NCI-H2227 (cell line): ENCODE measurements around the gene SHISA9.
"Not testable (repeated sequence)": the region's sequence is repeated elsewhere in the genome, so short reads cannot be mapped to it uniquely, and the experiment has no call there.

Experiments
- DNase-seq: peaks from one replicate; lab custom pipeline; 2025; ENCODE audit not compliant: unreplicated experiment; lab: John Stamatoyannopoulos, UW

SHISA9 gene

DNA sequence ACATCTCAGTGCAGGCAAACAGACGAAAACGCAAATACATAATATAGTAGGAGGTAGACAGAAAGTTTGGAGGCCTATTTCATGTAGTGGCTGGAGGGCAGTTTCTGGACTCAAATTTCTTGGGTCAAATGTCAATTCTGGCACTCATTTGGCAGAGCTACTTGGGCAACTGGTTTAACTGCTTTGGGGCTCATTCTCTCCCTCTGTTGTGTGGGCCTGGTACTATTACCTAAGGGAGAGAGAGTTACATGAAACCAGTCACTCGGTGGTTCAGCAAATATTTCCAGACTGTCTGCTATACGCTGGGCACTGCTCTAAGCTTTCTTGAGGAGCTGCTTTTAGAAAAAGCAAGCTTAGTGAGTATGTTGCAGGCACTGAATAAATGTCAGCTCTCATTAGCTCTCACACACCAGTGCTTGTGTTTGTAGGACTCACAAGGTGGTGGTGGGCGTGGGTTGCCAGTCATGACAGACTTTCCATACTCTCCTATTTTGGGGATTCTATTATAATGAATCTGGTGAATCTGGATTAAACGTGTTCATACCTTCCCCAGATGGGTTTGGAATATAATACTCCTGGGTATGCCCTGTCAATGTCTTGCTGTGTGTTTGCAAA lies 1.8 kb upstream of the SHISA9 start:
- DNase-seq = no peak

DNA sequence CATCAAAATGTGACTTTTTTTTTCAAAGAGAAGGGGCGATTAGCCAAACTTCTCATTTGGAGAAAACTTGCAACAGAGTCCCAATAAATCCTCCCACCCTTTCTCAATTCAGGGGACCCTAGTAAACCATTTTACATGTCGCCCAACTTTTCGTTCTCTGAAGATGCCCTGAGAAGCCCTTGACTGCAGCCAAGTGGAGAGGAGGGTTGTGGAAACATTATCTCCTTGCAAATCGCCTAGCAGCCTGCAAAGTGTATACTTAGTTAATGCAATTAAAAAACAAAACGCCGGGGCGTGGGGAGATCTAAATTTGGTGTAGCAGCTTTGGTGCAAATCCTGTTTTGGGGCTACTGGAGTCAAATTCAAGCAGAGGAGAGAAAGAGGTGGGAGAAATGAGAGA lies 1.2 kb upstream of the SHISA9 start:
- DNase-seq = no peak

DNA sequence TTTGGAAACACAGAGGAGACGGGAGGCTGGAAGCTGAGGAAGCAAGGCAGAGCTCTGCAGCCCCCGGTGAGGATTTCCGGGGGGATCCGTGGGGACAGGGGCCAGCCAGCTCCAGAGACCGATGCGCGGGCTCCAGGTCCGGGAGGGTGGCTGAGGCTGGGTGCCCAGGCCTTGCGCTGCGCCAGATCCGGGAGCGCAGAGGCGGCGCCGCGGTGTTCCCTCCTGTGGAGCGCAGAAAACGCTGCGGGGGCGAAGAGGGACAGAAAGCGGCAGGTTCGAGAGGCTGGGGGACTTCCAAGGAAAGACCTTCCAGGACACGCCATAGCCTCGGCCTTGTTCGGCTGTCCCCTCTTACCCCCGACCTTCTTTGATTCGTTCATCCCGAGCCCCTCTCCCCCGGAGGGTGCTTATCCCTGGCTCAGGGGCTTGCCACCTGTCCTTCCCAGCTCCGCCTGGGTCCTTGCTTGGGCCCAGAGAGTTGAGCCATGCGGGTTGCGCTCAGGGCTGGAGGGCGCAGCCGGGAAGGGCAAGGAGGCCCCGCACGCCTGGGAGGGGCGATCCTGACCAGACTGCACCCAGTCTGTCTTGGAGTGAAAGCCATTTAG lies 697 bp upstream of the SHISA9 start:
- no peak for DNase-seq

DNA sequence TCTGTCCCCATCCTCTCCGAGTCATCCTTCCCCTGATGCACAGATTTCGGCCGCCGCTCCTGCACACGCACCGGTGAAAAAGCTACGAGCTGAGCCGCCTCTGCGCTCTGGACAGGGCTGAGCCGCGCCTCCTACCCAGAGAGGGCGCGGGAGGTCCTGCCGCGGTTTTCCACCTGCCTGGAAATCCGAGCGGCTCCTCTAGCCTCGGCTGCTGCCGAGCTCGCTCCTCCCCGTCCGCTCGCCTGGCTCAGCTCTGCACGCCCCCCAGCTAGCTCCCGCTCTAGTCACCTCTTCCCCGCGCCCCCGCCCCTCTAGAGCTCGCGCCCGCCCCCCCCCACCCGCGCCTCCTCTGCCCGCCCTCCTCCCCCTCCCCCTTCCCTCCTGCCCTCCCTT lies 198 bp upstream of the SHISA9 start:
- peak; percentile 27 for DNase-seq

DNA sequence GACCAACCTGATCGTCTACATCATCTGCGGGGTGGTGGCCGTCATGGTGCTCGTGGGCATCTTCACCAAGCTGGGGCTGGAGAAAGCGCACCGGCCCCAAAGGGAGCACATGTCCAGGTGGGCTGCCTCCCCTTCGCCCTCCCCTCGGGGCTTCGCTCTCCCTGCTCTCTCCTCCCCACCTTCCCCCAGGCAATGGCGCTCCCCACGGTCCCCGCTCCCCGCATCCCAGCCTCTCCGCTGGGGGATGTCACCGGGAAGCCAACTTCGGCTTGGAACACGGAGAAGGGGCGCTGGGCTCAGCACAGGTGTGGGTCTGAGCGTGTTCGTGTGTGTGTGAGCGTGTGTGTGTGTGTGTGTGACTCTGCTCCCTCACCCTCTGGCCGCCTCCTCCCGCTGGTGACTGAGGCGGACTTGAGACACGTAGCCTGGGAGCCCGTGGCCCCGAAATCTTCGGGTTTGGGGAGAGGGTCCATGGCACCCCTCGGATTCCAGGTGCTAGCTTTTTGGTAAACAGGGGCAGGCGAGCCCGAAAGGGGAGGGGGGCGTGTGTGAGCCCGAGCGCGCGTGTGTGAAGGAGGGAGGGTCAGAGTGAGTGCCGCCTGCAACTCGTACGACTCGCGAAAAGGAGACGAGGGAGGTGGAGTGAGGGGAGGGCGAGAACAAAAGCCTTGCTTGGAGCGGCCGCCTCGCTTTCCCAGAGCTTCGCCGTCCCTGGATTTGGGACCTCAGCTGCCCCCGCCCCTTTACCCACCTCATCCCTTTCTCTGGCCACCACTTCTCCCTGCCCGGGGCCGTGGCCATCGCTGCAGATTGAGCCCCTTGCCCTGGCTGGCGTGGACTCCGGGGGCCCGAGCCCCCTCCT lies 1.3 kb downstream of the SHISA9 start:
- no peak for DNase-seq

DNA sequence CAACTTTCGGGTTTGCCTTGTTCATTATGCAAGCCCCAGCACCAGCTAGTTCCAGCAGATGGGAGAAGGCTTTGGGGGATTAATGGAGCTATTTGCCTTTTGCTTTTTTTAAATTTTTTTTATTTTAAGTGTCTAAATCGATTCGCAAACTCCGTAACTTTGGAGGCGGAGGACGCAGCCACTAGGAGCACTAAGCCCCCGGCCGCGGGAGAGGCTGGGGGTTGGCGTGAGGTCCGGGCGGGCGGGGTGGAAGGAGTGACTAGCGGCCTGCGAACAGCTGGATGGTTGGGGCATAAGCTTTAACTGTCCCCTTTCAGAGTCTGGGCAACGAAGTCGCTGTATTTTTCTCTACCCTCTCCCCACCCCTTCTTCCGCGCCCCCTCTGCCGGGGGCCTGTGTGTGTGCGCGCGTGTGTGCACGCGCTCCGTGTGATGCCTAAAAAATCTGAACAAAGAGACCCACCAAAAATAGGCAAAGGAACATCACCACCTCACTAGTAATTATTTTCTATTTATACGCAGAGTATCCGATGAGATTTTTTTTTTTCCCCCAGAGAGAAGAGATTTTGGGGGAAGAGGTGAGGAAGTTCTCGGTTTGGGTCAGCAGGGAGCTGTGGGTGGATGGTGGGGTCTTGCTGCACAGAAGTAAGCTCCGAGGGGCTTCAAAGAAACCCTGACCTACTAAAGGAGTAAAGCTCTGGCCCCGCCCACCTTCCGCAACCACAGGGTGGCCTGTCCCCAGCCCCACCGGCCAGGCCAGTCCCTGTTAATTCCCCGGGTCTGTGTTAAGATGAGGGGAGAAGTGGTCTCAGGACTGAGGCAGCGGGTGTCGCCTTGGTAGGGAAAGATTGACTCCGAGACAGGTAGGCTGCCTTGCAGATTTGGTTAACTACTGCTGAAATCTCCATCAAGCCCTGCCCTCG lies 2.3 kb downstream of the SHISA9 start:
- DNase-seq = no peak

DNA sequence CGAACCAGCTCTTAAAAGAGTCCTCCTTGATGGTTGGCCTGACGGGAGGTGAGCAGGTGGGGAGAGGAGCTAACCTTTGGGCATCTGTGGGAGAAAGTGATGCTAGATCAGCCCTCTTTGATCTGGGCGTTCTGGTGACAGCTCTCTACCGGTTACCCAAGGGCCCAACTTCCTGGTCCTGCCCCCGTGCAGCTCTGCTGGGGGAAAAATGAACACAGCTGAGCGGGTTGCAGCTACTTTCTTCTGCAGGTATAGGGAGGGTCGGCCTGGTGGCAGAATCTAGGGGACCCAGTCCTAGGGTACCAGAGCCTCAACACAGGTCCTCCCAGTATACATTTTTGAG lies 2.9 kb downstream of the SHISA9 start:
- no peak for DNase-seq

DNA sequence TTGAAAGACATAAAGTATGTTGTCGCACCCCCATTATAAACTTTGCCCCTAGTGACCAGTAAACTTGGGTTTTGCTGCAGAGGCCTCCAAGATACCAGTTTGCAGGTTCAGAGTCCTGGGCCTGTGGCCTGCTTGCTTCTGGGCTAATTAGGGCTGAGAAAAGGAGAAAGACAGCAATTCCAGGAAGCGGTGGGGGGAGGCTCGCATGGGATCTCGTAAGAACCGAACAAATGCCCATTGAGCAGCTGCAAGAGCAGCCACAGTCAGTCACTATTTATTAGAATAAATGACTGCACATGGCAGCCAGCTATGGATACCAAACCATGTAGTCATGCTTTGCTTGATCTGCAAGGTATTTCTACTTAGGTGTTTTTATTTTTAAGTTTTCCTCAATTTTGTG lies 4.9 kb downstream of the SHISA9 start:
- no peak for DNase-seq

DNA sequence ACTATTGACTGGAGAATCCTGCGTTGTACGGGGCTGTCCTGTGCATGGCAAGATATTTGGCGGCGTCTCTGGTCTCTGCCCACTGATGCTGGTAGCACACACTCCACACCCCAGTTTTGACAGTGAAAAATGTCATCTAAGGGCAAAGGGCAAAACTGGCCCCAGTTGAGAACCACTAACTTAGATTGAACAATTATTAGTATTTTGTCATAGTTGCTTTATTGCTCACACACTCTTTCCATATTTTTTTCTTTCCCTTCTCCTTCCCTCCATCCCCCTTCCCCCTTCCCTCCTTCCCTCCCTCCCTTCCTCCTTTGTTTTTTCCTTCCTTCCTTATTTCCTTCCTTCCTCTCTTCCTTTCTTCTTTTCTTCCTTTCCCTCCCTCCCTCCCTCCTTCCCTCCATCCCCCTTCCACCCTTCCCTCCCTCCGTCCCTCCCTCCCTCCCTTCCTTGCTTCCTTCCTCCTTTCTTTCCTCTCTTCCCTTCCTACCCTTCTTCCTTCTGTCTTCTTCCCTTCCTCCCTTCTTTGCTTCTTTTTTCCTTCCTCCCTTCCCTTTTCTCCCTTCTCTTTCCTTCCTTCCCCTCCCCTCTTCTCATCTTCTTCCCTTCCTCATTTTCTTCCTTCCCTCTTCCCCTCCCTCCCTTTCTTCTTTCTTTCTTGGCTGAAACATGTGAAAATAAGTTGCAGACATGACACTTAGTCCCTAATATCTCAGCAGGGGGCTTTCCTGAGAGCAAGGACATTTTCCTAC lies 5.5 kb downstream of the SHISA9 start:
- no peak for DNase-seq

DNA sequence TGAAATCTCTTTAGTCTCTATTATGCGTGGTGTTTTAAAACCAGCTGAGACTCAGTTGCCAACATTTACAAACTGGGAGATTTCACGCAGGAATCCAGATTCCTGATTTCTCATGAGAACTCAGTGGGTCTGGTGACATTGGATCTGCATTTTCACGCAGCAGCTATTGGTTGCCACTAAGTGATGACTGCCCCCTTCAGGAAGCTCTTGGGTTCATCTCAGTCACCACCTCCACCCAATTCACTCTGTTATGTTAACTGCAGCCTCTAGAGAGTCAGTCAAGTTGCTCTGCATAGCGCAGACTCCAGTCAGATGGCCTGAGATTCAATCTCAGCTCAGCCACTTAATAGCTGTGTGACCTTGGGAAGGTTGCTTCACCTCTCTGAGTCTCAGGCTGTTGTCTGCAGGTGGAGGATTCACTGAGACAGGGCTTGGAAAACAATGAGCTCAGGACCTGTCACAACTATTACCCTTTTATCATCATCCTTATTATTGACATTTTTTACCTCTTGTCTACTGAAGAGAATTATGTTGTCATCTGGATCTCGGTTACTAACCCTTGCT lies 6.4 kb downstream of the SHISA9 start:
- DNase-seq = no peak

DNA sequence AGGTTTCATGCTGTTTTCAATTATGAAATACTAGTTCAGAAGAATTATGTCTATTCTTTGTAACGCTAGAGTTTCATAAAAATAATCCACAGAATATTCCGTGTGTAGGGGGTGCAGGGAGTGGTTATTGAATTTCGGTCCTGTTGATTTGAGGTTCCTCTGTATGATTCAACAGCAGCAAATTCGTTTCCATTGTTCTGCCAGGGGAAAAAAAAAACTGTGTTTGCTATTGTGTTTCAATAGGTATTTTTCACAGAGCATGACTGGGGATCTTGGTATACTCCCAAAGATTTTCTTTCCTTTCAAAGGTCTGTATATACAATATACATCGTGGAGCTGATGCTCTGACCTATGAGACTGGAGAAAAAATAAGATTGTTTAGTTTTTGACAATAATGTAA lies 15.8 kb downstream of the SHISA9 start:
- DNase-seq = no peak

DNA sequence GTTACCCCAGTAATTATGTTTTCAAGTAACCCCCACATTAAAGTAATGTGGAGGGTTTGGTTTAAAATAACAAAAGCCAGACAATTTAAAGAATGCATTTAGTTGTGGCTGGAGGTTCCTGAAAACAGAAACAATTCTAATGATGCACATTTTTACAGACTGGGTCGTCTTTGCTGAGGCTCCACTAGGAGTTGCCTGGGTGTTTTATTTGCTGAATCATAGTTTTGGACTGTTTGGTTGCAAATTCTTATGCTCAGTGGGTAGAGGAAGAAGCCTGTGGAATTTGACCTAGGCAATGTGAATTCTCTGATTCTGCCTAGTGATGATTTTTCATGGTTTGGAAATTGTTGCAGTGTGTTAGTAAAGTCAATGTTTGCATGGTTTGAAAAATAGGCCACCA lies 16.3 kb downstream of the SHISA9 start:
- no peak for DNase-seq

DNA sequence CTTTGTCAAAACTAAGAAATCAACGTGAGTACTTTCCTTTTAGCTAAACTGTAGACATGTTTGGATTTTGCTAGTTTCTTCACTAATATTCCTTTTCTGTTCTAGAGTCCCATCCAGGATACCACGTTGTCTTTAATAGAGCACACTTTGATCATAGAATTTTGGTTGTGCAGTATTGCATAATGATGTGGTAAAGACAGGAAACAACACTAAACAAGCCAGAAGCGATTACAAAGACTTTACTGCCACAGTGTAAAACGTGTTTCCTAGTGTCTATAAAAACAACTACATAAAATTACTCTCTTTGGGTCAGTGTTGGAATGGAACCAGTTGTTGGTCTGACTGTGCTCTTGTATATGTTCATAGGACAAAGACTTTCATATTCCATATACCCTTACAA lies 19.3 kb downstream of the SHISA9 start:
- DNase-seq = no peak

DNA sequence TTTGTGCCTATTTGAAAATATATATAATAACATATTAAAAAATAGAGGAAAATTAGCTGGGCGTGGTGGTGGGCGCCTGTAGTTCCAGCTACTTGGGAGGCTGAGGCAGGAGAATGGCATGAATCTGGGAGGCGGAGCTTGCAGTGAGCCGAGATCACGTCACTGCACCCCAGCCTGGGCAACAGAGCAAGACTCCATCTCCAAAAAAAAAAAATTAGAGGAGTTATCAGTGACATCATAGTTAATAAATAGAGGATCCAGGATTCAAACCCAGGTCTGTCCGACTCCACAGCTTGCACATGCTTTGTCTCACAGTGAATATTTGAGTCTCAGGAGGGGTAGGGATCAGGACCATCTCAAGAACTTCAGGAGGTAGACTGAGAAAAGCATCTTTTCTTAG lies 22.2 kb downstream of the SHISA9 start:
- not testable (repeated sequence) for DNase-seq

DNA sequence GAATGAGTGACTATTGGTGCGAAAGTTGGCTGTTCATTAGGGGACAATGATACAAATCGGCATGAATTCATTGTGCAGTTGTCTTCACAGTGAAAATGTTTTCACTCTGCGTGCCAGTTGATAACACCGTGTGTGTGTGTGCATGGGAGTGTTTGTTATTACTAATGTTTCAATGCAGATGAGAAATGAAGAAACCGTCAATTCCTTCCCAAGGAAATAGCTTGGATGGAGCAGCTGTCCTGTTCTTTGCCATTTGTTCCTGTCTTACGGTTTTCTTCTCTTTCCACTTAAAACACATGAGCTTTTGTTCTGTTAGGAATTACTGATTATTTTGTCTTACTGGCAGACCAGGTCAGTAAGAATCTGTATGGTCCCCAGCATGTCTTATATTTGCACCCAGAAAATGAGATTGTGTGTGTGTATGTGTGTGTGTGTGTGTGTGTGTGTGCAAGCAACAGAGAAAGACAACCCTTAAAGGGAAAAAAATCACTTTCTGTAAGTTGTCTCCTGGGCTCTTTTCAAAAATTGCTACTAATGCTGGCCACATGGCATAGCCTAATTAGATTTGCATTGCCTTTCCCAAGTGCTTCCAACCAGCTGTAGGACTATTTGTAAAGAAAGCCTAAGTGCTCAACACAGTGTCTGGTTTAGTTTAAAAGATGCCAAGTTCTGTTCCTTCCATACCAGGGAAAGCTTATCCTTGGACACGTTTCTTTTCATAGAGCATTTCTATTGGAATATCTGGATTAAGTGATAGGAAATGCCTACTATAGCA lies 23.8 kb downstream of the SHISA9 start:
- no peak for DNase-seq

DNA sequence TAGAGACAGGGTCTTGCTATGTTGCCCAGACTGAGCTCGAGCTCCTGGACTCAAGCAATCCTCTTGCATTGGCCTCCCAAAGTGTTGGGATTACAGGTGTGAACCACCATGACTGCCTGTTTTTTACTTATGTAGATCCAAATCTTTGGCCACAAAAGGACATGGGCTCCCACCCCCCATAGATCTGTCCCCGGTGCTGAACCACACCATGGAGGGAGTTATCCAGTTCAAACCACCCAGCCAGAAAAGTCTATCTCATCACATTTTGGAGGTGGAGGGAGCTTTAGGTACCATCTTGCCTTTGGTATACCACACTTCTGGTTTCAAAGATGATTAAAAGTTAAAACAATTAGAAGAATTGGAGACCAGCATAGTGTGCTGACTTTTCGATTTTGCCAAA lies 26.2 kb downstream of the SHISA9 start:
- DNase-seq = no peak

DNA sequence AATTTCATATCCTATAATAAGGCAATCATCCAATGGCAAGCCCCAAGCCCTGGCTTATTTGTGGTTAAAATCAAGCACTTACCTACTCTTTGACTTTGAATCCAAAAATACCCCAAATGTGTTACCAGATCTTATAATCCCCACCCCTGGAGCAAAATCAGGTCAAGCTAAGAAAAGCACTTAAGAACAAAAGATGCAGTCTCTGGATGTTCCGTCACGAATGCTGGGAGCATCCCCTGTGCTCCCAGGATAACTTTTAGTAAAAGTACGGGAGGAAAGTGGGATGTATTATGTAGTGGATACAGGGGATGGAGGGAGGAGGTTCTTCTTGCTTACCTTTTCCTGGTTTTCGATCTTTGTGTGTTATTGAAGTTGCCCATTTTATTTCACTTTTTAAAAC lies 29.5 kb downstream of the SHISA9 start:
- DNase-seq = no peak

DNA sequence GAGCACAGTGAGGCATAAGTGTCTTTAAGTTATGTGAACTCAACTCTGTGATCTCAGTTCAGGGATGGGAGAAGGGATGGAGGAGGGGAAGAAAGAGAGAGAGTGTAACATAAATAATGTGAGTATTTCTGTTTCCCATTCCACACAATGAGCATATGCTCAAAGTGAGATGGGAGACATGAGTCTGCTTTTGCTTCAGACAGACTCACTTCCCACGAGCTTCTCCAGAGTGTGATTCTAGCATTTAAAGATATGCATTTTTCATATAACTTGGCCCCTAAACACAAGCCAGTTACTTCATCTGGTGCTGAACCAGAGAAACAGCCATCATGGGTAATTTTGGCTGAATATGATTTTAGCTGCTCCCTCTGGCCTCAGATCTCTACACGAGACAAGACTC lies 35.0 kb downstream of the SHISA9 start:
- no peak for DNase-seq

DNA sequence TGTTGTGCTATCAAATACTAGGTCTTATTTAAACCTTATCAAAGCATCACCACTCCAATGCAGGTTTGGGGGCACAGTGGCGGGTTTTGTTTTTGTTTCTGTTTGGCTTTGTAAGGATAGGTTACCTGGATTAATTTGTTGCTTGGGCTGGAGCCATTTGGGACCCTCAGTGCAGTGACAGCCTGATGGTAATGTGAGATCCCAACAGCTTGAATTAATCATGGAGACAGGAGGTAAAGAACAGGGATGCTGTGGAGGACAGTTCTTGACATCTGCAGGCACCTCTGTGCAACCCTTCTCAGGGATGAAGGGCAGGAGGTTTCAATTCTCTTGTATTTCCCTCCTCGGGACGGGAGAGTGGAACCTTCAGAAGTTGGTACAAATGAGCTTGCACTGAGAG lies 40.5 kb downstream of the SHISA9 start:
- no peak for DNase-seq

DNA sequence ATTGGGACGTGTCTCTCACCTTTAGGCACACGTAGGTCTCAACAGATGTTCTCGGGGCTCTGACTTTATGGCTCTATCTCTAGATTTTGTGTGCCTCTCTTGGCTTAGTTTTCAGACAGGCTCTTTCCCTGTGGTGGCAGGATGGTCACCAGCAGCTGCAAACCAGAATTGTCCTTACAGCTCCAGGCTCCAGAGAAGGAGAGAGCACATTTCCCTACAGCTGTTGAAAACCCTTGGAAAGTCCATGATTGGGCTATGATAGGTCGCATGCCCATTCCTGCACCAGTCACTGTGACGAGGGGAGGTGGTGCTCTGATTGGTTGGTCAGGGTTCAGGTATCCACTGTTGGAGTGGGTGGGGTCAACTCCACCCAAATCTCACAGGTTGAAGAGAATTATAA lies 41.5 kb downstream of the SHISA9 start:
- no peak for DNase-seq
